Spleen (tissue), 11 donors: Measurements from ENCODE around the gene UHRF1. TPM values are rescaled to one million over a fixed set of nuclear protein-coding genes. Genes with fewer than 3 reads are reported as not detected.

ENCODE experiments used
- DNase-seq: peaks from one replicate; pipeline ENCODE4 v3.0.0-alpha.2; 2020
- H3K27ac ChIP-seq, 8 donors: fragments of 200-600 bp; sonication (generic) in 7 of 8; 1 replicate in 4 of 8; 2 replicates in 4 of 8; pipeline versions ENCODE4 v1.5.0 to v1.8.0; 2016 to 2021; ENCODE audit warnings: inconsistent platforms in 4 of 8, mild to moderate bottlenecking in 4 of 8, moderate library complexity in 1 of 8
- H3K27me3 ChIP-seq, 7 donors: fragments of 200-600 bp; sonication (generic) in 6 of 7; replicated peaks in 1 of 7; 1 replicate in 4 of 7; 2 replicates in 3 of 7; pipeline versions ENCODE4 v1.5.0 to v1.8.0; 2016 to 2021; ENCODE audit warnings: inconsistent platforms in 3 of 7, mild to moderate bottlenecking in 1 of 7
- H3K36me3 ChIP-seq, 6 donors: fragments of 200-600 bp; sonication (generic) in 5 of 6; 1 replicate in 4 of 6; 2 replicates in 2 of 6; pipeline versions ENCODE4 v1.5.0 to v1.8.0; 2016 to 2021; ENCODE audit warnings: inconsistent platforms in 2 of 6
- H3K4me1 ChIP-seq, 6 donors: fragments of 200-600 bp; sonication (generic) in 5 of 6; 1 replicate in 3 of 6; 2 replicates in 3 of 6; pipeline versions ENCODE4 v1.5.0 to v1.8.0; 2016 to 2021; ENCODE audit warnings: inconsistent platforms in 3 of 6
- H3K4me3 ChIP-seq, 8 donors: fragments of 200-600 bp; sonication (generic) in 7 of 8; 1 replicate in 4 of 8; 2 replicates in 4 of 8; pipeline versions ENCODE4 v1.5.0 to v1.8.0; 2016 to 2021; ENCODE audit warnings: inconsistent platforms in 4 of 8, mild to moderate bottlenecking in 4 of 8, moderate library complexity in 2 of 8
- H3K9me3 ChIP-seq, 8 donors: fragments of 200-600 bp; sonication (generic) in 7 of 8; 1 replicate in 4 of 8; 2 replicates in 4 of 8; pipeline versions ENCODE4 v1.5.0 to v1.8.0; 2016 to 2021; ENCODE audit warnings: inconsistent platforms in 4 of 8
- POLR2A ChIP-seq, 3 donors: fragments of 450-650 bp; IDR thresholded peaks; one replicate each; pipeline ENCODE4 v1.5.1; 2017; ENCODE audit warnings: antibody characterized with exemption in 3 of 3, mild to moderate bottlenecking in 1 of 3
- POLR2AphosphoS5 ChIP-seq, 3 donors: sonication (generic); formaldehyde crosslinking; IDR thresholded peaks; one replicate each; pipeline ENCODE4 v1.5.1; 2017; ENCODE audit warnings: antibody characterized with exemption in 3 of 3
- WGBS, 5 donors: extraction: QIAGEN DNeasy Blood & Tissue Kit in 3 of 5; methylation state at CpG; one replicate each; pipeline versions ENCODE4 v1.1.5 to v1.1.7; 2013 to 2018; 5-methylcytosine and 5-hydroxymethylcytosine counted together
- intact Hi-C: fragments of 100-400 bp; cut with DNase I; formaldehyde crosslinking; loops from one replicate; pipeline ENCODE4 v1.15.0; 2023; ENCODE audit warnings: low total_unique reads
- polyA plus RNA-seq, 3 donors: library from polyadenylated mRNA; stranded (reverse); fragments of 200-250 nt; gene quantifications; one replicate each; pipeline ENCODE4 v1.2.1, GENCODE V29; 2013
- total RNA-seq, 7 donors: library from RNA; depleted of rRNA in 3 of 7; stranded (reverse); fragments of >200 nt in 3 of 7; fragmentation: NEBNext Ultra II Directional in 4 of 7; extraction: Animal tissue kit (Norgen Biotek cat#: 25700) in 4 of 7; gene quantifications; one replicate each; pipeline versions ENCODE4 v1.1.0 to v1.2.1, GENCODE V29; 2016 to 2021
- TF ChIP-seq, protein P1 (sequence below), 11 experiments: fragments of 200-600 bp in 7 of 11; fragments of 450-650 bp in 4 of 11; sonication (generic) in 4 of 11; IDR thresholded peaks in 8 of 11; conservative IDR thresholded peaks in 3 of 11; 1 replicate in 7 of 11; 2 replicates in 4 of 11; pipeline versions ENCODE4 v1.4.0 to v1.8.0; 2016 to 2021; ENCODE audit warnings: antibody characterized with exemption in 11 of 11, inconsistent platforms in 4 of 11, mild to moderate bottlenecking in 1 of 11
- donor health status: healthy with polysubstance abuse.
- donor health status: DM: no; HTN: no; CAD: no; lungs with moderate emphysema.
- donor health status: DM: no; HTN: no; CAD: no.
- donor health status: Bipolar disorder and iron deficiency.
- donor health status: healthy.
- donor health status: DM: no; HTN: no; CAD: no.
- donor health status: DM: yes; HTN: yes; CAD: no.

Gene UHRF1
- total and polyA plus RNA-seq, 10 donors: 1.5 to 10.8 (median 4.6) TPM

DNA sequence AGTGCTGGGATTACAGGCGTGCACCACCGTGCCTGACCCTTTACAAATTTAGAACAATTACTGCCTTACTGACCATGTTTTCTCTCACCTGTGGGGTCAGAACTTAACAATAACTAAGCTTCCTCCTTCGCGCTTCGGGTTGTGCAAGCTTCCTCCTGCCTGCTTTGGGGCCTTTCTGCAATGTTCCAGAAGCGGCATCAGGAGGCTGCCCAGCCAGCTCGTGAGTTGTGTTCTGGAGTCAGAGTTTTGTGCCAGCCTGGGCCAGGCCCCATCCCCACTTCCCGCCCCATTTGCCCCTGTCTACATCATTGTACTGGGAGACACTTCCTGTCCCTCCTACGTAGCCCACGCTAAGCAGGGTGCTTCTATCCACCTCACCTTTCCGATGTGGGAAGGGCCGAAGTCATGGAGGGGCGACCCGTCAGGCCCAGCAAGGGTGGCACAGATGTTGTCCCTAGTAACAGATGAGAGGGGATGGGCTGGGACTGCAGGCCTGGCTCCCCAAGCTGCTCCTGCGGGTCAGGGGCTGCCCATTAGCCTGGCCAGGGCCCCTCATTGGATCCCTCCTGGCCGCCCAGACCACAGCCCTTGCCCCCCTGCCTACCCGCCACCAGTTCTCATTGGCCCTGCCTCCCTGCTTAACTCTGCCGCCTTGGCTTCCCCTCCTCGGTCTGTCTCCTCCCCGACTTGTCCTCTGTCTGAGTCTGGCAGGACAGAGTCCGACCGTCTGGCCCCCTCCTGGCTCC lies 13.4 kb downstream of the UHRF1 start:
- intact Hi-C loops: no loop called here
- peak overlapping the region in 6 of 8 donors; percentile 17 to 87 (median 72) for H3K27ac ChIP-seq
- no peaks in the 10 kb centered on the region for H3K9me3 ChIP-seq
- no peaks in the 10 kb centered on the region for H3K27me3 ChIP-seq
- peaks cover 0 to 38% (median 0%) of the 10 kb centered on the region in 6 donors for H3K4me1 ChIP-seq
- 64 to 80% (median 74%) methylated on average over 22 of the region's 22 CpGs for WGBS, 5 donors
- TF ChIP-seq, protein P1, sequence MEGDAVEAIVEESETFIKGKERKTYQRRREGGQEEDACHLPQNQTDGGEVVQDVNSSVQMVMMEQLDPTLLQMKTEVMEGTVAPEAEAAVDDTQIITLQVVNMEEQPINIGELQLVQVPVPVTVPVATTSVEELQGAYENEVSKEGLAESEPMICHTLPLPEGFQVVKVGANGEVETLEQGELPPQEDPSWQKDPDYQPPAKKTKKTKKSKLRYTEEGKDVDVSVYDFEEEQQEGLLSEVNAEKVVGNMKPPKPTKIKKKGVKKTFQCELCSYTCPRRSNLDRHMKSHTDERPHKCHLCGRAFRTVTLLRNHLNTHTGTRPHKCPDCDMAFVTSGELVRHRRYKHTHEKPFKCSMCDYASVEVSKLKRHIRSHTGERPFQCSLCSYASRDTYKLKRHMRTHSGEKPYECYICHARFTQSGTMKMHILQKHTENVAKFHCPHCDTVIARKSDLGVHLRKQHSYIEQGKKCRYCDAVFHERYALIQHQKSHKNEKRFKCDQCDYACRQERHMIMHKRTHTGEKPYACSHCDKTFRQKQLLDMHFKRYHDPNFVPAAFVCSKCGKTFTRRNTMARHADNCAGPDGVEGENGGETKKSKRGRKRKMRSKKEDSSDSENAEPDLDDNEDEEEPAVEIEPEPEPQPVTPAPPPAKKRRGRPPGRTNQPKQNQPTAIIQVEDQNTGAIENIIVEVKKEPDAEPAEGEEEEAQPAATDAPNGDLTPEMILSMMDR (IDR thresholded peaks at IDR 0.05 in 8 of 11, conservative IDR thresholded peaks at IDR 0.05 in 3 of 11): no peak
- no peak for DNase-seq
- H3K4me3 ChIP-seq: peak overlapping the region in 1 of 8 donors; percentile 7
- no peaks in the 10 kb centered on the region for H3K36me3 ChIP-seq

DNA sequence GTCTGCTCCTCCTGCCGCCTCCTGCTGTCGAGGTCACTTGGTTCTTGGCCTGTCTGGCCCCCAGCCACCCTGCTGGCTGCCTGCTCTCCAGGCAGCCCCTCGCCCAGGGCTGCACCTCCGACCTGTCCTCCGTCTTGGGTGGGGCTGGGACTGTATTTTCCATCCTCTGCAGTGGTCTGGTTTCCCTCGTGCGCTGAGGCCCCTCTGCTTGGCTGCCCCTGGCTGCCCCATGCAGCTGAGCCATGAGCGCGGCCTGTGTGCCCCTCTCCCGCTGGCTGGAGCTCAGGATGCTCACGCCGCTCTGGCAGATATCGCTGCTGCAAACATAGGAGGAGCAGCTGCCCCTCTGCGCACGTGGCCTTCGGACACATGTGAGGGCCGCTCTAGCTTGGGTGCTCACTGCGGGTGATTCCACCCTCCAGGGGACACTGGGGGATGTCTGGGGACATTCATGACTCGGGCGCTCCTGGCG lies 14.0 kb downstream of the UHRF1 start:
- Histone ChIP-seq H3K36me3 (no peaks in the 10 kb centered on the region), H3K4me1 (peaks cover 0 to 36% (median 0%) of the 10 kb centered on the region in 6 donors), H3K27ac (peak overlapping the region in 4 of 8 donors; percentile 65 to 87 (median 78)), H3K4me3 (no peak overlapping the region), H3K9me3 (no peaks in the 10 kb centered on the region), H3K27me3 (no peaks in the 10 kb centered on the region)
- WGBS, 5 donors: 82 to 93% (median 92%) methylated on average over 6 to 21 of the region's 21 CpGs
- intact Hi-C loops: no loop called here
- TF ChIP-seq POLR2A (IDR thresholded peaks at IDR 0.05): no peak
- TF ChIP-seq, protein P1 (IDR thresholded peaks at IDR 0.05 in 8 of 11, conservative IDR thresholded peaks at IDR 0.05 in 3 of 11): no peak
- TF ChIP-seq POLR2AphosphoS5 (IDR thresholded peaks at IDR 0.05): no peak
- no peak for DNase-seq

DNA sequence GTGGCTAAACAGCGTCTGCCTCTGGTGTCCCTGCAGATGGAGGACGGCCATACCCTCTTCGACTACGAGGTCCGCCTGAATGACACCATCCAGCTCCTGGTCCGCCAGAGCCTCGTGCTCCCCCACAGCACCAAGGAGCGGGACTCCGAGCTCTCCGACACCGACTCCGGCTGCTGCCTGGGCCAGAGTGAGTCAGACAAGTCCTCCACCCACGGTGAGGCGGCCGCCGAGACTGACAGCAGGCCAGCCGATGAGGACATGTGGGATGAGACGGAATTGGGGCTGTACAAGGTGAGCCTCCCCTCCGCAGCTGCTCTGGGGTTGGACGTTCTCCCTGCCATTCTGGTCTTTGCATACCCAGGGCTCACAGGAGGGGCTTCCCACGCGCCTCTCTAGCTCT lies 19.9 kb downstream of the UHRF1 start:
- H3K4me1 ChIP-seq: peaks cover 0 to 24% (median 2%) of the 10 kb centered on the region in 6 donors
- H3K36me3 ChIP-seq: peaks cover 0 to 27% (median 0%) of the 10 kb centered on the region in 6 donors
- H3K27ac ChIP-seq: no peak overlapping the region
- no peaks in the 10 kb centered on the region for H3K27me3 ChIP-seq
- intact Hi-C loops: no loop called here
- no peaks in the 10 kb centered on the region for H3K9me3 ChIP-seq
- WGBS, 5 donors: 93 to 95% (median 94%) methylated on average over 3 to 22 of the region's 22 CpGs
- no peak for DNase-seq
- no peak overlapping the region for H3K4me3 ChIP-seq
- TF ChIP-seq POLR2A (IDR thresholded peaks at IDR 0.05) (no peak), POLR2AphosphoS5 (IDR thresholded peaks at IDR 0.05) (no peak)
- TF ChIP-seq, protein P1 (IDR thresholded peaks at IDR 0.05 in 8 of 11, conservative IDR thresholded peaks at IDR 0.05 in 3 of 11): no peak

GRCh38 chr19:4930664-4931063 lies 21.4 kb downstream of the UHRF1 start:
- intact Hi-C loops: no loop called here
- H3K4me3 ChIP-seq: no peak overlapping the region
- TF ChIP-seq POLR2AphosphoS5 (IDR thresholded peaks at IDR 0.05) (no peak), POLR2A (IDR thresholded peaks at IDR 0.05) (no peak)
- 91 to 95% (median 93%) methylated on average over 21 to 28 of the region's 28 CpGs for WGBS, 5 donors
- peaks cover 0 to 30% (median 0%) of the 10 kb centered on the region in 6 donors for H3K36me3 ChIP-seq
- H3K9me3 ChIP-seq: no peaks in the 10 kb centered on the region
- no peaks in the 10 kb centered on the region for H3K27me3 ChIP-seq
- H3K27ac ChIP-seq: no peak overlapping the region
- DNase-seq: no peak
- H3K4me1 ChIP-seq: peaks cover 0 to 13% (median 2%) of the 10 kb centered on the region in 6 donors
